Measurements from ENCODE around the gene CEP70. TPM values are rescaled to one million over a fixed set of nuclear protein-coding genes. Genes with fewer than 3 reads are reported as not detected.

CEP70 gene
- total and polyA plus RNA-seq, 9 donors = 12.4 to 101 (median 64.3) TPM

GRCh38 chr3:138624518-138624917, 30.5 kb upstream of the CEP70 start:
- TF ChIP-seq CTCF (IDR thresholded peaks at IDR 0.05) = no peak
- TF ChIP-seq EP300 (IDR thresholded peaks at IDR 0.05) = no peak
- Histone ChIP-seq H3K27me3 (no peaks in the 10 kb centered on the region), H3K4me1 (ENCODE audit: insufficient read depth) (no peaks in the 10 kb centered on the region), H3K27ac (no peak overlapping the region), H3K9me3 (no peaks in the 10 kb centered on the region), H3K4me3 (no peak overlapping the region), H3K36me3 (no peaks in the 10 kb centered on the region)
- intact Hi-C loops (cut with DNase I) = no loop called here
- no peak for DNase-seq

GRCh38 chr3:138620431-138620830, 26.4 kb upstream of the CEP70 start:
- WGBS, 3 donors = 85 to 92% (median 91%) methylated on average over 4 of the region's 4 CpGs
- no peak overlapping the region for H3K4me3 ChIP-seq
- no peaks in the 10 kb centered on the region for H3K9me3 ChIP-seq
- no peaks in the 10 kb centered on the region for H3K4me1 ChIP-seq (ENCODE audit: insufficient read depth)
- intact Hi-C loops (cut with DNase I) = no loop called here
- H3K27ac ChIP-seq = no peak overlapping the region
- TF ChIP-seq CTCF (IDR thresholded peaks at IDR 0.05) = no peak
- DNase-seq = no peak
- H3K27me3 ChIP-seq = no peaks in the 10 kb centered on the region
- no peaks in the 10 kb centered on the region for H3K36me3 ChIP-seq

GRCh38 chr3:138615462-138615861, 21.4 kb upstream of the CEP70 start:
- no peak overlapping the region for H3K27ac ChIP-seq
- 78 to 89% (median 80%) methylated on average over 1 of the region's 1 CpG for WGBS, 3 donors
- TF ChIP-seq CTCF (IDR thresholded peaks at IDR 0.05) (no peak), POLR2A (IDR thresholded peaks at IDR 0.05) (no peak), EP300 (IDR thresholded peaks at IDR 0.05) (no peak)

GRCh38 chr3:138609898-138610266, 15.8 kb upstream of the CEP70 start:
- Histone ChIP-seq H3K27ac (peak overlapping the region in 1 of 2 donors; percentile 98), H3K27me3 (no peaks in the 10 kb centered on the region), H3K36me3 (no peaks in the 10 kb centered on the region), H3K4me1 (ENCODE audit: insufficient read depth) (no peaks in the 10 kb centered on the region), H3K4me3 (peak overlapping the region; percentile 83), H3K9me3 (no peaks in the 10 kb centered on the region)
- TF ChIP-seq POLR2A (IDR thresholded peaks at IDR 0.05) (no peak), CTCF (IDR thresholded peaks at IDR 0.05) (no peak), EP300 (IDR thresholded peaks at IDR 0.05) (no peak)
- no peak for DNase-seq
- intact Hi-C loops (cut with DNase I) = loop anchor here in 2 of 4 donors (5.0 to 10.0 kb wide), 2 partner anchors 225 to 307 kb away; partner anchors contain the start of gene PIK3CB (in 1 of the 2)
- 50 to 60% (median 54%) methylated on average over 6 of the region's 6 CpGs for WGBS, 3 donors

More at GRCh38 chr3:138615462-138615861, 21.4 kb upstream of the CEP70 start:
- Histone ChIP-seq H3K36me3 (no peaks in the 10 kb centered on the region), H3K9me3 (no peaks in the 10 kb centered on the region), H3K4me3 (no peak overlapping the region), H3K4me1 (ENCODE audit: insufficient read depth) (no peaks in the 10 kb centered on the region), H3K27me3 (no peaks in the 10 kb centered on the region)
- intact Hi-C loops (cut with DNase I) = no loop called here
- DNase-seq = no peak
